Immature natural killer cell (primary cell): Measurements from ENCODE around the gene LYPD5. TPM values are rescaled to one million over a fixed set of nuclear protein-coding genes. Genes with fewer than 3 reads are reported as not detected.
A peak's percentile ranks its signal among the peaks of the same experiment; 100 is the strongest.

ENCODE experiments used
- DNase-seq, 3 donors: peaks; one replicate each; pipeline ENCODE4 v3.0.0; 2022; ENCODE audit warnings: mixed read lengths in 1 of 3
- H3K27ac Mint-ChIP-seq, 6 donors: one replicate each; pipeline ENCODE4 v1.8.0; 2020; ENCODE audit warnings: mixed read lengths in 6 of 6, mild to moderate bottlenecking in 5 of 6, inconsistent platforms in 4 of 6, moderate library complexity in 3 of 6
- H3K27me3 Mint-ChIP-seq, 3 donors: one replicate each; pipeline ENCODE4 v1.8.0; 2020 to 2021; ENCODE audit warnings: low read depth in 3 of 3, mild to moderate bottlenecking in 3 of 3, mixed read lengths in 3 of 3, moderate library complexity in 3 of 3, inconsistent platforms in 1 of 3
- H3K36me3 Mint-ChIP-seq, 3 donors: one replicate each; pipeline ENCODE4 v1.8.0; 2020; ENCODE audit warnings: mixed read lengths in 3 of 3, inconsistent platforms in 2 of 3, mild to moderate bottlenecking in 2 of 3
- H3K4me1 Mint-ChIP-seq, 2 donors: one replicate each; pipeline ENCODE4 v1.8.0; 2020; ENCODE audit warnings: inconsistent platforms in 2 of 2, mild to moderate bottlenecking in 2 of 2, mixed read lengths in 2 of 2, moderate library complexity in 1 of 2
- H3K4me3 Mint-ChIP-seq, 5 donors: one replicate each; pipeline ENCODE4 v1.8.0; 2020; ENCODE audit warnings: mild to moderate bottlenecking in 5 of 5, mixed read lengths in 5 of 5, inconsistent platforms in 3 of 5, moderate library complexity in 3 of 5
- H3K9me3 Mint-ChIP-seq, 6 donors: one replicate each; pipeline ENCODE4 v1.8.0; 2020; ENCODE audit warnings: mild to moderate bottlenecking in 6 of 6, mixed read lengths in 6 of 6, inconsistent platforms in 4 of 6, moderate library complexity in 3 of 6
- polyA plus RNA-seq, 3 donors: library from polyadenylated mRNA; unstranded; fragments of 300-500 nt; fragmentation: Illumina TruSeq; gene quantifications; one replicate each; pipeline ENCODE4 v1.2.3, GENCODE V29; 2021

LYPD5 gene
- polyA plus RNA-seq, 3 donors from 2014 or later: 3.4 TPM; not detected in 2

- H3K4me3 Mint-ChIP-seq: no peak overlapping the region
- H3K4me1 Mint-ChIP-seq: peaks cover 10 to 12% of the 10 kb centered on the region in 2 donors
- H3K9me3 Mint-ChIP-seq: no peaks in the 10 kb centered on the region
- H3K36me3 Mint-ChIP-seq: peaks cover 23 to 37% (median 25%) of the 10 kb centered on the region in 3 donors
- no peak overlapping the region for H3K27ac Mint-ChIP-seq
- H3K27me3 Mint-ChIP-seq: peaks cover 0 to 5% (median 1%) of the 10 kb centered on the region in 3 donors
- no peak for DNase-seq
Measured at GRCh38 chr19:43749152-43749551, 53.1 kb downstream of the LYPD5 start.

- Mint-ChIP-seq H3K4me3 (no peak overlapping the region), H3K36me3 (peaks cover 28 to 42% (median 29%) of the 10 kb centered on the region in 3 donors), H3K27ac (no peak overlapping the region), H3K9me3 (no peaks in the 10 kb centered on the region), H3K4me1 (peaks cover 6 to 8% of the 10 kb centered on the region in 2 donors), H3K27me3 (peaks cover 0 to 5% (median 1%) of the 10 kb centered on the region in 3 donors)
- DNase-seq: no peak
Measured at GRCh38 chr19:43748685-43749084, 53.6 kb downstream of the LYPD5 start.

DNA sequence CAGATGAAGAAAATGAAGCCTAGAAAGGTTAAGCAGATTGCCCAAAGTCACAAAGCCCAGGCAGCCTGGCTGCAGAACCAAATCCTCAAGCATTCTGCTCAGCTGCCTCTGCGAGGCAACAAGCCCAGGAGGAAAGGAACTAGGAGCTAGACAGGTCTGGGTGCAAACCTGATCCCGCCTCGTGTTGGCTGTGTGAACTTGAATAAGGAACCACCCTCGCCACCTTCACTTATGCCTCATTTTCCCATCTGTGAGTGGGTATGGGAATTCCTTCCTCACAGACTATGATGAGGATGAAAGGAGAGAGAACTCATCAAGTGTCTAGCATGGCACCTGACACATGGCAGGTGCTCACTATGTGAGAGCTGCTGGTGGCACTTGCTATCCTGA lies 54.0 kb downstream of the LYPD5 start:
- Mint-ChIP-seq H3K4me1 (peaks cover 5% of the 10 kb centered on the region in 2 donors), H3K9me3 (no peaks in the 10 kb centered on the region), H3K27ac (peak overlapping the region in 1 of 6 donors; percentile 8), H3K27me3 (peaks cover 0 to 5% (median 1%) of the 10 kb centered on the region in 3 donors), H3K36me3 (peaks cover 28 to 44% (median 29%) of the 10 kb centered on the region in 3 donors), H3K4me3 (no peak overlapping the region)
- no peak for DNase-seq

DNA sequence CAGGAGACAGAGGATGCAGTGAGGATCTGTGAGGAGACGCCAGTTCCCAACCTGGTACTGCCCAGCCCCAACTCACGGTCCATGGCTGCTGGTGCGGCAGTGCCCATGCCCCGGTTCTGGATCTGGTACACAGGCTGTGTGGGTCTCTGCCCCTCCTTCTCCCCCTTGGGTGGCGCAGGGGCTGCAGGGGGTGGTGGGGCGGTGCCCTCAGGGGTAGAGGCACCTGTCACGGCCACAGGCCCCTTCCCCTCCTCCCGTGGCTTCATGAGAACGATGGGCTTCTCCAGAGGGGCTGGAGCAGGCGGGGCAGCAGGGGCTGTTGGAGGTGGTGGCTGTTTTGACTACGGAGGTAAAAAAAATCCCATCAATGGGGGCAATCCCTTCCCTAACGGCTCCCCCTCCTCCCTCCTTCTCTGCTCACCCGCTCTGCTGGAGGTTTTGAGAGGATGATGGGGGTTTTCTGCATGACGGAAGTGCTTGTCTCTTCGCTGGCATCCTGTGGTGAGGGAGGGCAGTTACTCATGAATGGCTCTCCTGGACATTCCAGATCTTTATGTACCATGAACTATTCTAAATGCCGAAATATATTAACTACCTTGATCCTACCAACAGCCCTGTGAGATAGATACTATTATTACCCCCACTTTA lies 54.6 kb downstream of the LYPD5 start:
- no peak for DNase-seq
- H3K27me3 Mint-ChIP-seq: peaks cover 1 to 5% (median 2%) of the 10 kb centered on the region in 3 donors

More for the DNA sequence above, 54.6 kb downstream of the LYPD5 start:
- H3K36me3 Mint-ChIP-seq: peaks cover 28 to 47% (median 29%) of the 10 kb centered on the region in 3 donors
- no peaks in the 10 kb centered on the region for H3K9me3 Mint-ChIP-seq
- H3K4me1 Mint-ChIP-seq: peaks cover 0 to 1% of the 10 kb centered on the region in 2 donors
- H3K27ac Mint-ChIP-seq: peak overlapping the region in 2 of 6 donors; percentile 8 to 57
- no peak overlapping the region for H3K4me3 Mint-ChIP-seq

Other genes with a start within 250 kb of the LYPD5 start
- gene XRCC1, start 226.9 kb downstream of the LYPD5 start, polyA plus RNA-seq: 10 to 100 TPM; 13.3 to 34.3 (median 15.2) TPM
- 1 to 10 TPM in 1 of 3 donors, under 1 TPM in 1, not detected in 1; 0.61 to 3.9 TPM for gene PINLYP, start 226.6 kb downstream of the LYPD5 start, polyA plus RNA-seq
- gene IRGQ, start 206.3 kb downstream of the LYPD5 start, polyA plus RNA-seq: 1 to 10 TPM in 1 of 3 donors, under 1 TPM in 1, not detected in 1; 0.38 to 2.6 TPM
- gene ZNF576, start 205.9 kb downstream of the LYPD5 start, polyA plus RNA-seq: 10 to 100 TPM in 1 of 3 donors, 1 to 10 TPM in 2; 6.7 to 12.8 (median 7.1) TPM
- under 1 TPM in 2 of 3 donors, not detected in 1; 0.43 to 0.86 TPM for gene SRRM5, start 190.4 kb downstream of the LYPD5 start, polyA plus RNA-seq
- gene ZNF428, start 182.8 kb downstream of the LYPD5 start, polyA plus RNA-seq: 10 to 100 TPM; 10.6 to 28.5 (median 19.7) TPM
- gene CADM4, start 162.6 kb downstream of the LYPD5 start, polyA plus RNA-seq: under 1 TPM in 1 of 3 donors, not detected in 2; 0.10 TPM
- 1 to 10 TPM; 3.4 to 6.1 (median 5.7) TPM for gene PLAUR, start 132.3 kb downstream of the LYPD5 start, polyA plus RNA-seq
- gene IRGC, start 86.4 kb downstream of the LYPD5 start, polyA plus RNA-seq: under 1 TPM in 1 of 3 donors, not detected in 2; 0.13 TPM
- 1 to 10 TPM; 1.9 to 9.3 (median 5.1) TPM for gene SMG9, start 47.5 kb downstream of the LYPD5 start, polyA plus RNA-seq
- gene KCNN4, start 21.5 kb downstream of the LYPD5 start, polyA plus RNA-seq: under 1 TPM in 2 of 3 donors, not detected in 1; 0.19 to 0.27 TPM
- 1 to 10 TPM in 2 of 3 donors, not detected in 1; 1.7 to 3.2 TPM for gene ZNF283, start 24.9 kb upstream of the LYPD5 start, polyA plus RNA-seq
- 1 to 10 TPM; 1.6 to 5.5 (median 2.3) TPM for gene ZNF404, start 81.5 kb upstream of the LYPD5 start, polyA plus RNA-seq
- gene ZNF45, start 132.8 kb upstream of the LYPD5 start, polyA plus RNA-seq: 10 to 100 TPM in 1 of 3 donors, 1 to 10 TPM in 2; 6.5 to 15.9 (median 7.7) TPM
- gene ZNF221, start 148.8 kb upstream of the LYPD5 start, polyA plus RNA-seq: 1 to 10 TPM in 1 of 3 donors, under 1 TPM in 1, not detected in 1; 0.67 to 3.0 TPM
- 1 to 10 TPM; 2.1 to 3.0 (median 2.6) TPM for gene ZNF155, start 181.7 kb upstream of the LYPD5 start, polyA plus RNA-seq
- gene ZNF230, start 200.5 kb upstream of the LYPD5 start, polyA plus RNA-seq: 1 to 10 TPM; 1.7 to 2.8 (median 2.5) TPM
- 1 to 10 TPM in 2 of 3 donors, not detected in 1; 2.3 to 3.4 TPM for gene ZNF222, start 222.9 kb upstream of the LYPD5 start, polyA plus RNA-seq
- 1 to 10 TPM; 1.7 to 2.5 (median 2.3) TPM for gene ZNF223, start 249.6 kb upstream of the LYPD5 start, polyA plus RNA-seq